K562 (cell line): Measurements from ENCODE around the gene C10orf71. TPM values are rescaled to one million over a fixed set of nuclear protein-coding genes. Genes with fewer than 3 reads are reported as not detected.

Experiments used
- ATAC-seq: fragments of 200-7000 bp; cut with Tn5 transposase; 3 replicates; pipeline ENCODE4 v1.9.1; 2020; ENCODE audit warnings: moderate library complexity
- BruUV-seq: library from RNA; stranded (reverse); fragments of 400-500 nt; replicated peaks from 2 replicates; lab custom pipeline; 2021; lab: Mats Ljungman, UMichigan
- CTCF ChIA-PET: fragments of 300-600 bp; formaldehyde crosslinking; extraction: SDS; loops from one replicate; lab custom pipeline; 2021; ENCODE audit warnings: low intra/inter-chr PET ratio; lab: Yijun Ruan, JAX
- POLR2A ChIA-PET: fragments of 300-600, 350-650 bp; sonication (Branson Sonifier 250); formaldehyde crosslinking; extraction: SDS; loops from one replicate; lab custom pipeline; 2021; ENCODE audit warnings: antibody characterized with exemption, inconsistent platforms; lab: Yijun Ruan, JAX
- DNase-seq, 4 experiments: peaks; one replicate each; pipeline versions ENCODE4 v3.0.0 to v3.0.0-alpha.2; 2011 to 2018; ENCODE audit warnings: low spot score in 3 of 4, mixed read lengths in 3 of 4; ENCODE audit errors: extremely low read depth in 1 of 4
- FAIRE-seq: peaks from 2 replicates; lab custom pipeline; 2011; peaks lifted over from hg19 to GRCh38; lab: Jason Lieb, UNC
- H2AFZ ChIP-seq: 2 replicates; pipeline ENCODE4 v1.6.0; 2011; ENCODE audit warnings: low read depth, low read length, control low read depth, inconsistent platforms
- H3K27ac ChIP-seq: fragments of 200-600 bp; 3 replicates; pipeline ENCODE4 v1.8.0; 2011; ENCODE audit warnings: low read depth, mild to moderate bottlenecking, control low read depth, inconsistent platforms, low read length, moderate library complexity, mixed read lengths; ENCODE audit errors: extremely low read depth
- H3K27me3 ChIP-seq, 2 experiments: fragments of 300-600 bp in 1 of 2; 2 replicates in 1 of 2; 3 replicates in 1 of 2; pipeline versions ENCODE4 v1.6.0 to v1.8.0; 2011; ENCODE audit warnings: inconsistent platforms in 2 of 2, low read length in 2 of 2, mild to moderate bottlenecking in 1 of 2, mixed read lengths in 1 of 2, moderate library complexity in 1 of 2; ENCODE audit not compliant: control insufficient read depth in 2 of 2, insufficient read depth in 2 of 2
- H3K36me3 ChIP-seq: fragments of 300-600 bp; 3 replicates; pipeline ENCODE4 v1.8.0; 2011; ENCODE audit warnings: mild to moderate bottlenecking, low read length, inconsistent platforms; ENCODE audit not compliant: control insufficient read depth, insufficient read depth
- H3K4me1 ChIP-seq, 2 experiments: fragments of 200-600 bp in 1 of 2; replicated peaks in 1 of 2; 2 replicates in 1 of 2; 3 replicates in 1 of 2; pipeline versions ENCODE4 v1.5.1 to v1.8.0; 2011; ENCODE audit warnings: inconsistent platforms in 2 of 2, low read length in 2 of 2, mild to moderate bottlenecking in 1 of 2, mixed read lengths in 1 of 2, moderate library complexity in 1 of 2; ENCODE audit not compliant: control insufficient read depth in 2 of 2, insufficient read depth in 2 of 2
- H3K4me2 ChIP-seq: 2 replicates; pipeline ENCODE4 v1.6.1; 2011; ENCODE audit warnings: low read length, control low read depth, inconsistent platforms, mixed read lengths; ENCODE audit not compliant: insufficient read depth
- H3K4me3 ChIP-seq: fragments of 200-600 bp; sonication (generic), shearing (Covaris generic); 2 replicates; pipeline ENCODE4 v1.5.1; 2016; ENCODE audit warnings: control low read depth, inconsistent platforms
- H3K79me2 ChIP-seq: fragments of 200-600 bp; 3 replicates; pipeline ENCODE4 v1.8.0; 2011; ENCODE audit warnings: low read length, inconsistent platforms; ENCODE audit not compliant: control insufficient read depth, insufficient read depth
- H3K9ac ChIP-seq, 2 experiments: 2 replicates each; pipeline versions ENCODE4 v1.6.0 to v1.6.1; 2011; ENCODE audit warnings: low read depth in 2 of 2, low read length in 2 of 2, control low read depth in 1 of 2, inconsistent platforms in 1 of 2, mild to moderate bottlenecking in 1 of 2, mixed read lengths in 1 of 2; ENCODE audit not compliant: insufficient read depth in 1 of 2
- H3K9me1 ChIP-seq: one replicate; pipeline ENCODE4 v1.6.0; 2011; ENCODE audit warnings: inconsistent platforms, mild to moderate bottlenecking, low read length, moderate library complexity; ENCODE audit not compliant: control insufficient read depth, insufficient read depth
- H3K9me3 ChIP-seq: replicated peaks from 2 replicates; pipeline ENCODE4 v1.5.1; 2011; ENCODE audit warnings: low read depth, low read length, inconsistent platforms; ENCODE audit not compliant: control insufficient read depth, insufficient read depth
- H4K20me1 ChIP-seq: replicated peaks from 2 replicates; pipeline ENCODE4 v1.6.1; 2011; ENCODE audit warnings: low read length, inconsistent platforms, mixed read lengths; ENCODE audit not compliant: control insufficient read depth, insufficient read depth
- CCAR2 ChIP-seq: fragments of 200-400 bp; formaldehyde crosslinking; IDR thresholded peaks from 2 replicates; pipeline ENCODE4 v1.6.1; 2017; ENCODE audit warnings: mild to moderate bottlenecking, low read depth, low read length
- HINFP ChIP-seq: fragments of 450-650 bp; conservative IDR thresholded peaks from 2 replicates; pipeline ENCODE4 v1.6.1; 2016; ENCODE audit warnings: missing genetic modification characterization, low read depth, mild to moderate bottlenecking, control low read depth, missing compliant biosample characterization
- IRF9 ChIP-seq: fragments of 450-650 bp; IDR thresholded peaks from 2 replicates; pipeline ENCODE4 v1.6.1; 2016; ENCODE audit warnings: missing biosample characterization, missing genetic modification characterization
- NR2C2 ChIP-seq, 2 experiments: fragments of 200-800 bp in 1 of 2; sonication (Bioruptor generic) in 1 of 2; sonication (generic) in 1 of 2; formaldehyde crosslinking in 1 of 2; IDR thresholded peaks; 2 replicates each; pipeline versions ENCODE4 v1.6.1 to v1.8.0; 2016 to 2022; ENCODE audit warnings: mild to moderate bottlenecking in 1 of 2, missing compliant biosample characterization in 1 of 2, missing genetic modification characterization in 1 of 2, missing genetic modification reagents in 1 of 2
- SMAD3 ChIP-seq: fragments of 450-650 bp; formaldehyde crosslinking; conservative IDR thresholded peaks from 2 replicates; pipeline ENCODE4 v1.4.0; 2020; ENCODE audit warnings: mild to moderate bottlenecking
- SPI1 ChIP-seq: IDR thresholded peaks from 2 replicates; pipeline ENCODE4 v1.6.1; 2011; ENCODE audit warnings: low read depth, low read length, control low read depth, borderline replicate concordance
- ZBTB5 ChIP-seq: fragments of 450-650 bp; IDR thresholded peaks from 2 replicates; pipeline ENCODE4 v1.6.1; 2017; ENCODE audit warnings: antibody characterized with exemption
- ZNF431 ChIP-seq: sonication (generic); formaldehyde crosslinking; IDR thresholded peaks from 2 replicates; pipeline ENCODE4 v1.8.0; 2022; ENCODE audit warnings: mild to moderate bottlenecking, missing genetic modification reagents
- ZNF707 ChIP-seq: fragments of 250-450 bp; sonication (Bioruptor Pico); conservative IDR thresholded peaks from 2 replicates; pipeline ENCODE4 v1.8.0; 2022; ENCODE audit warnings: inconsistent platforms, mild to moderate bottlenecking, moderate library complexity
- WGBS: fragments of 100-300 bp; shearing (Covaris generic); methylation state at CpG from one replicate; pipeline ENCODE4 v1.1.6; 2016; ENCODE audit warnings: low coverage, mixed read lengths; ENCODE audit not compliant: insufficient coverage; ENCODE audit errors: missing lambda C conversion rate; 5-methylcytosine and 5-hydroxymethylcytosine counted together
- in situ Hi-C: fragments of 300-500 bp; cut with MboI; formaldehyde crosslinking; loops from 4 replicates; pipeline ENCODE4 v1.15.0; 2018; ENCODE audit warnings: inconsistent platforms, mixed read lengths
- intact Hi-C: fragments of 100-400 bp; cut with micrococcal nuclease; formaldehyde crosslinking; loops from 2 replicates; pipeline ENCODE4 v1.14.2; 2022
- polyA plus RNA-seq, 8 experiments: library from polyadenylated mRNA; depleted of rRNA in 4 of 8; stranded (reverse) in 5 of 8; unstranded in 3 of 8; fragments of >200 nt; fragmentation: Nextera tagmentation in 2 of 8; fragmentation: Illumina TruSeq in 1 of 8; extraction: Ambion mirVana in 2 of 8; extraction: Trizol in 1 of 8; gene quantifications; 2 replicates each; pipeline versions ENCODE4 v1.2.1 to v1.2.3, GENCODE V29; 2011 to 2014; ENCODE audit warnings: inconsistent platforms in 1 of 8, missing spikeins in 1 of 8
- total RNA-seq, 7 experiments: library from RNA; depleted of rRNA in 6 of 7; stranded (reverse); fragments of >200 nt in 6 of 7; fragmentation: Illumina TruSeq in 2 of 7; extraction: Trizol in 2 of 7; gene quantifications; 2 replicates each; pipeline versions ENCODE4 v1.2.1 to v1.2.3, GENCODE V29; 2011 to 2021; ENCODE audit warnings: low replicate concordance in 1 of 7

The C10orf71 gene
- total and polyA plus RNA-seq, 9 of the 15 experiments (the other 6 are each of a cell fraction or from before 2014, with no cell fraction given), result 0.06 to 4.5 (median 1.3) TPM

GRCh38 chr10:49347827-49348226 lies 48.9 kb downstream of the C10orf71 start:
- ChIA-PET CTCF (no interaction called here), POLR2A (interaction anchor here (0.9 kb wide), 1 partner anchor 11 kb away, joined by 3 read pairs; no protein-coding TSS in a partner anchor)
- Histone ChIP-seq H3K79me2 (no peaks in the 10 kb centered on the region), H3K4me1 (no peaks in the 10 kb centered on the region), H3K9me3 (0 out of 2 replicates have a peak, but pooled peaks cover 3% of the 10 kb centered on the region), H3K4me3 (no peak overlapping the region), H2AFZ (no peak overlapping the region), H3K27ac (no peak overlapping the region), H3K9me1 (no peaks in the 10 kb centered on the region), H3K4me2 (no peak overlapping the region), H4K20me1 (no peaks in the 10 kb centered on the region; the same call in 1 of the 2 replicates), H3K27me3 (peaks cover 8 to 21% of the 10 kb centered on the region in 2 experiments; a peak in 3 of 5 replicates), H3K36me3 (no peaks in the 10 kb centered on the region), H3K9ac (no peak overlapping the region)
- FAIRE-seq (no peak), DNase-seq (no peak), ATAC-seq (no peak)
- TF ChIP-seq ZBTB5 (no peak), SPI1 (peak; percentile 36; the same call in 1 of the 2 replicates)
- in situ Hi-C loops (no loop called here), intact Hi-C loops (no loop called here)
- BruUV-seq, result no TSS peak
- WGBS, result 2% methylated on average over 3 of the region's 3 CpGs

- FAIRE-seq (no peak), DNase-seq (no peak), ATAC-seq (no peak)
- TF ChIP-seq HINFP (no peak), CCAR2 (no peak), ZNF707 (CRISPR knock-in tag) (no peak), SMAD3 (CRISPR knock-in tag) (no peak), IRF9 (no peak), ZNF431 (no peak), NR2C2 (CRISPR knock-in tag; IDR thresholded peaks at IDR 0.05) (no peak), NR2C2 (tag; IDR thresholded peaks at IDR 0.05) (no peak)
- Histone ChIP-seq H3K4me3 (no peak overlapping the region), H3K9me1 (no peaks in the 10 kb centered on the region), H4K20me1 (no peaks in the 10 kb centered on the region; the same call in 1 of the 2 replicates), H3K4me1 (no peaks in the 10 kb centered on the region), H3K36me3 (no peaks in the 10 kb centered on the region), H3K79me2 (no peaks in the 10 kb centered on the region), H3K27me3 (peaks cover 8 to 21% of the 10 kb centered on the region in 2 experiments; a peak in 3 of 5 replicates), H3K4me2 (no peak overlapping the region), H2AFZ (no peak overlapping the region), H3K9ac (no peak overlapping the region), H3K27ac (no peak overlapping the region), H3K9me3 (0 out of 2 replicates have a peak, but pooled peaks cover 3% of the 10 kb centered on the region)
- CTCF ChIA-PET, result no interaction called here
- POLR2A ChIA-PET, result no interaction called here
- WGBS, result 0% methylated on average over 2 of the region's 2 CpGs
- no TSS peak for BruUV-seq
- in situ Hi-C loops (no loop called here), intact Hi-C loops (no loop called here)
Observed at GRCh38 chr10:49348593-49348992, 49.6 kb downstream of the C10orf71 start.
